ENCODE measurements around the gene MTFP1.

DNA sequence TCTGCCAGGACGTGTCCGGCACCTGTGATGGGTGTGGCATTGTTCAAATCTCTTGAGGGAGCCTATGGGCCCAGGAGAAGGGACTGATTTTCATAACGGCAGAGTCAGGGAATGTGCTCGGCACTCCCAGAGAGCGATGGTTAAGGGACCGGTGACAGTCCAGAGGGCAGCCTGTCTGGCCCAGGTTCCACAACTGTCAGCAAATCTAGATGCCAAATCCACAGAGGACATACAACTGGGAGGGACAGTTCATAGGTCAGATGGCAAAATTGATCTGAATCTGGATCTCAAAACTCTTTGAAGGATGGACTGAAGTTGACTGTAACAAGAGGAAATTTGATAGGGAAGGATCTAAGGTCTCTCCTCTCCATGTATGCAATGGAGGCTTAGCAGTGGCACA is 21.3 kb upstream of the MTFP1 start:
- TF ChIP-seq ARNT (IDR thresholded peaks at IDR 0.05) (no peak), SP1 (IDR thresholded peaks at IDR 0.05) (no peak)

Data from HEK293T (cell line).